HG02884 (cell line): ENCODE measurements around the gene ZDHHC14.
"Not testable (repeated sequence)": the region's sequence is repeated elsewhere in the genome, so short reads cannot be mapped to it uniquely, and the experiment has no call there.

Experiments
- ATAC-seq: cut with Tn5 transposase; IDR thresholded peaks from one replicate; pipeline ENCODE4 v1.9.1; 2021; ENCODE audit warnings: mild to moderate bottlenecking, moderate library complexity; ENCODE audit not compliant: unreplicated experiment

The ZDHHC14 gene

DNA sequence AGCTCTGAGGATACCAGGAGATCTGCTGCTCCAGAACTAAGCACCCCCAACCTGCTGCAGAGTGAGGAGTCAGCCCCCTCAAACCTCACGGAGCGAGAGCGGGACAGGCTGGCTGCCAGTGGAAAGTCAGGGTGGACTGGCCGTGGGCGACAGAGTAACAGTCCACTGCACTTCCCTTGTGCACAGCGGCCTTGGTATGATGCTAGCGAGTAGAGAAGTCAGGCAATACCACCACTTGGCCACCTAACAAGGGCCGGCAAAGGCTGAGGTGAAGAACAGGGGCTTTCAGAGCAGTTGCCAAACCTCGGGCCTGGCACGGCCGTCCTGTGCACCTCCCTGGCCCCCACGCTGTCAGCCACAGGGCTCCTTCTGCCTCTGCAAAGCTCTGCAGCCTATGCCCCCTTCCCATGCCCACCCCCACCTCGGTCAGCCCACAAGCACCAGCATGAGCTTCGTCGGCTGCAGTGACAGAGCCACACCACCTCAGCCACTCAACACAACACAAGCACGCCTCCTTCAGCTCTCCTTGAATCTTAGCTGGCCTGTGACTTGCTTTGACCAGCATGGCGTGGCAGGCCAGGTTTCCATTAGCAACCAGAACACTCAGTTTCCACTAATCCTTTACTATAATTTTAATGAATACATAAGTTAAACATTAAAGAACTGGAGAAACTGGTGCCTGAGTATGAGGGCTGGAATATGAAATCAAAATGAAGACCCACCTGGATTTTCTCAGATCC, 314.5 kb downstream of the ZDHHC14 start:
- ATAC-seq: no peak

DNA sequence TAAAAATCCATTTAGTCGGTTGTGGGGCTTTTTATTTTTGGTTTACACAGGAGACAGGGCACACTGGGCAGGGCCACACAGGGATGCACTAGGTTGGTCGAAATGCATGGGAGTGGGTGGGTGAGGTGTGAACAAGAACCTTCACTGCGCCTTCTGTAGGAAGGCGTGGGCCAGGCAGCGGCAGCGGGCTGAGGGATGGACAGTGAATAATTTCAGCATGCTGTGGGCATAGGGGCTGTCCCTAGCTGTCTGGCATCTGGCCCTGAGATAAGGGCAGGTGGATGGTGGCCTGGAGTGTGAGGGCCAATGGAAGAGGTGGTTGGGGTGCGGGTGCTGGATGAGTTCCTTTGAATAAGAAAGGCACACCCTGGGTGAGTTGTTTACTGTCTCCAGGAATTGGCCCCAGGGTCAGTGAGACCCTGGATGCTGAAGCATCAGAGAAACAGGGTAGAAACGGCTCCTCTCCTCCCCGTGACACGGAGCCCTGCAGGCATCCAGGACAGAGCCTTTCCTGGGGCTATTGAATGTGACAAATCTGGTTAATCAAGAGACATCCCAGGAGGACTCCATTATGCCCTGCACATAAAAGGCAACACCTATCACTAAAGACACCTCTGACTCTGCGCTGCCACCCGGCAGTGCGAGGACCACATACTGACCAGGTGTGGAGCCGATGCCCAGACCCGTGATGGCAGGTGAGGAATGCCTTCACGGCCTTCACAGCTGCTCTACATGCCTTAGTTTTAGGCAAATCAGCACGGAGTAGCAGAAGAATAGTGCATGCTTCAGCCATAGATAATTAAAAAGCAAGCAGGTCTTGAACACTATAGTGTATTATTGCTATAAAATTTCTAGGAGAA, 319.0 kb downstream of the ZDHHC14 start:
- no peak for ATAC-seq

DNA sequence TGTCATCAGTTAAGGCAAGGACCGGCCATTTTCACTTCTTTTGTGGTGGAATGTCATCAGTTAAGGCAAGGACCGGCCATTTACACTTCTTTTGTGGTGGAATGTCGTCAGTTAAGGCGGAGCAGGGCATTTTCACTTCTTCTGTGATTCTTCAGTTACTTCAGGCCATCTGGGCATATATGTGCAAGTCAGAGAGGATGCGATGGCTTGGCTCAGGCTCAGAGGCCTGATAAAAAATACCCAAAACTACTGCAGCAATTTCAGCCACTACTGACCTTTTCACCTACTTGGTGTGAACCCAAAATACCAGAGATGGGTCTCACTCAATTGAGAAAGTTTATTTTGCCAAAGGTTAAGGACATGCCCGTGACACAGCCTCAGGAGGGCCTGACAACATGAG, 325.4 kb downstream of the ZDHHC14 start:
- not testable (repeated sequence) for ATAC-seq

DNA sequence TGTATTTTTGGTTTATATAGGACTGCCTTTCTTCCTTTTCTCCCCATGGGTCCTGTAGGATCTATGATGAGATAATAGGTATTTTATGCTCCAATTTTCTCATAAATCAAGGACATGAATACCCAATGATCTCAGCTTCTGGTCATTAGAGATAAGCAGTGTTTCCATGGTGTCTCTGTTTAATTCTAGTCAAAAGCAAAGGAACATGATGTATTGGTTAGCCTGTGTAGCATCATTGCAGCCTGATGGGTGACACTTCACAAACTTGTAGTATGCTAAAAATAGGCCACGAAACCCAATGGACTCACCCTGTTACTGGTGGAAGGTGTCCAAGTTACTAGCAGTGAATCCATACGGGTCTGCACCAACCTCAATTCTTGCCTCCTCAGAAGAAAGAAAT, 325.9 kb downstream of the ZDHHC14 start:
- no peak for ATAC-seq

DNA sequence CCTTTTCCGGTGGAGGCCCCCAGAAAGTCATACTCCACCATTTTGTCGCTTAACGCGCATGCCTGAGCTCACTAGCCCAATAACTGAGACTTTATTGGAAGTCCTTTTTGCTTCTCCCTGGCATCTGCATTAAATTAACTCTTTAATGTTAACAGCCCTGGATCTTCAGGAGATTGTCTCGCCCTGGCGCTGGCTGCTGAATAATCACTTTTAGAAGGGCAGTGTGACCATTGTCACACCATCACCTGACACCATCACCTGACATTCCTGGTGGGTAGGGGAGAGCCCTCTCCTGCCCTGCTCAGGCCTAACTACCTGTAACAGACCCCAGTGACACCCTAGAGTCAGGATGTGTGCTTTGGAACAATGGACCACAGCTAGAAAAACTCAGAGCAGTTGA, 326.6 kb downstream of the ZDHHC14 start:
- ATAC-seq: no peak

DNA sequence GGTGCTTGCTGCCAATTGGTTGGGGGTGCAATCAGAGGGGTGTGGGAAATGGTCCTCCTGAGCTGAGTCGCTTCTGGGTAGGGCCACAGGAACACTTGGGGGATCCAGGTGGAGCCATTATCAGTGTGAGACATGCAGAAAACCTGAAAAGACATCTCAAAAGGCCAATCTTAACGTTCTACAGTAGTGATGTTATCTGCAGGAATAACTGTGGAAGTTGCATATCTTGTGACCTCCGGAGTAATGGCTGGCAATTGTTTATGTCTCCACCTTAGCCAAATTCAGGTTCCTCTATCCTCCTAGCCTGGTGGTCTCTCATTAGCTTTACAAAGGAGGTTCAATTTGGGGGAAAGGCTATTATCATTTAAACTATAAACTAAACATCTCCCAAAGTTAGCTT, 327.2 kb downstream of the ZDHHC14 start:
- no peak for ATAC-seq

DNA sequence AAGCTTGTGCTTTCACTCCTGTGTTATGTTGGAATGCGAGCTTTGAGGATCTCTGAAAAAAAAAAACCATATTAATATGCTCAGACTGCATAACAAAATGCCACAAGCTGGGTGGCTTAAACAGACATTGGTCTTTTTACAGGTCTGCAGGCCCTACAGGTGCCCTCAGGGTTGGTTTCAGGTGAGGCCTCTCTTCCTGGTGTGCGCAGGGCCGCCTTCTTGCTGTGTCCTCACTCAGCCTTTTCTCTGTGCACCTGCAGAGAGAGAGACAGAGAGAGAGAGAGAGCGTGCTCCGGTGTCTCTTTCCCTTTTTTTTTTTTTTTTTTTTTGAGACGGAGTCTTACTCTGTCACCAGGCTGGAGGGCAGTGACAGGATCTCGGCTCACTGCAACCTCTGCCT, 327.9 kb downstream of the ZDHHC14 start:
- ATAC-seq: no peak

DNA sequence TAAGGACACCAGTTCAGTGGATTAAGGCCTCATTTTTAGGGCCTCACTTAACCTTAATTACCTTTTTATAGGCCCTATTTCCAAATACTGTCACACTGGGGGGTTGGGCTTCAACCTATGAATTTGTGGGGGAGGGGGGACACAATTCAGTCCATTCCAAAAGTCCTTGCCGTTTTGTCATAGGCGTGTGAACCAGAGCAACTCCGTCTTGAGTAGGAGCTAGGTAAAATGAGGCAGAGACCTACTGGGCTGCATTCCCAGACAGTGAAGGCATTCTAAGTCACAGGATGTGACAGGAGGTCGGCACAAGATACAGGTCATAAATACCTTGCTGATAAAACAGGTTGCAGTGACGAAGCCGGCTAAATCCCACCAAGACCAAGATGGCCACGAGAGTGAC, 328.6 kb downstream of the ZDHHC14 start:
- ATAC-seq: no peak

DNA sequence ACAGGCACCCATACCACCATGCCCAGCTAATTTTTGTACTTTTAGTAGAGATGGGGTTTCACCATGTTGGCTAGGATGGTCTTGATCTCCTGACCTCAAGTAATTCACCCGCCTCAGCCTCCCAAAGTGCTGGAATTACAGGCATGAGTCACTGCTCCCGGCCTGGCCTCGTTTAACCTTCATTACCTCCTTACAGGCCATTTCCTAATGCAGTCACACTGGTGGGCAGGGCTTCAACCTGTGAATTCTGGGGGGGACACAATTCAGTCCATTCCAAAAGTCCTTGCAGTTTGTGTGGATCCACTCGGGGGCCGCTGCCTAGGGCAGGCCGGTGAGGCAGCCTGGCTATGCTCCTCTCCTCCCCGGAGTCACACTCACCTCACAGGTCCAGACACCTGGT, 329.6 kb downstream of the ZDHHC14 start:
- ATAC-seq: no peak

DNA sequence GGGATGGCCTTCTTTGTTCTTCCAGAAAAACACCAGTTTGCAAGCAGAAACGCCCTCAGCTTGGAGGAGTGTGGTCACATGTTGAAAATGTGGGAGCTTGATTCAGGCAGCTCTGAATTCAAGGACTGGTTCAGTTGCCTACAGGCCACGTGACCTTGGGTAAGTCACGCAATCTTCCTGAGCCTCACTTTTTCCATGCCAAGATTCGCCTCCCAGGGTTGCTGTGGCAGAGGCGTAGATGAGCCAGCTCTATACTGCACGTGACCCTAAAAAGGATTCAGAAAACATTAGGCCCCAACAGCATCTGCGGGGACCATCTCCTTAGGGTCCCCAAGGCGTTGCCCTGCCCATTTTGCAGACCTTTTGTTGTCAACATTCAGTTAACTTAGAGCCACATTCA, 330.1 kb downstream of the ZDHHC14 start:
- no peak for ATAC-seq

DNA sequence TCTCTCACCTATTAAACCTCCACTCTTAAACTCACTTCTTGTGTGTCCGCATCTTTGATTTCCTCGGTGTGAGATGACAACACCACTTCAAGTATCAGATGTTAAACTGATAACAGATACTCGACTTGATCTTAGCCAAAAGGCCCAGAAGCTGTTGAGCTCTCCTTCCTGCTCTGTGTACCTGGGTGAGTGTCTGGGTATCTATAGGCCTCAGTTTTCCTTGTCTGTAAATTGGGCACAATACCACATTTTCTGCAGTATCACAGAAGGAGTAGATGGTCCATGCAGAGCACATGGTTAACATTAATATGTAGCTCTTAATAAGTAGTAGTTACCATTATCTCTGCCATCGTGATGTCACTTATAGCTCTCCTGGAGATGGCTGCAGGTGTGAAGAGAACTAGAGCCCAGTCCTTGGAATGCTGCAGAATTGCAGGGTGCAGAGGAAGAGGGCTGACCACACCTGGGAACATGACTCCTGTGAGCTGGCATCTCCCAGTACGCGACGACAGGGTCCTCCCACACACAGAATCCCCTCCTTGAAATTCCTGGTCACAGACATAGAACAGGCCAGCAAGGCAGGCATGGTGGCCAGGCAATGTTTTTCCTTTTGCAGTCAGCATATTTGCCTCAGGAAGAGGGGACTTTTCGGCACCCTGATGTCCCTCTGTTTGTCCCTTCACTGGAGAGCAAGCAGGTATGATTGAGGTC, 331.8 kb downstream of the ZDHHC14 start:
- no peak for ATAC-seq

DNA sequence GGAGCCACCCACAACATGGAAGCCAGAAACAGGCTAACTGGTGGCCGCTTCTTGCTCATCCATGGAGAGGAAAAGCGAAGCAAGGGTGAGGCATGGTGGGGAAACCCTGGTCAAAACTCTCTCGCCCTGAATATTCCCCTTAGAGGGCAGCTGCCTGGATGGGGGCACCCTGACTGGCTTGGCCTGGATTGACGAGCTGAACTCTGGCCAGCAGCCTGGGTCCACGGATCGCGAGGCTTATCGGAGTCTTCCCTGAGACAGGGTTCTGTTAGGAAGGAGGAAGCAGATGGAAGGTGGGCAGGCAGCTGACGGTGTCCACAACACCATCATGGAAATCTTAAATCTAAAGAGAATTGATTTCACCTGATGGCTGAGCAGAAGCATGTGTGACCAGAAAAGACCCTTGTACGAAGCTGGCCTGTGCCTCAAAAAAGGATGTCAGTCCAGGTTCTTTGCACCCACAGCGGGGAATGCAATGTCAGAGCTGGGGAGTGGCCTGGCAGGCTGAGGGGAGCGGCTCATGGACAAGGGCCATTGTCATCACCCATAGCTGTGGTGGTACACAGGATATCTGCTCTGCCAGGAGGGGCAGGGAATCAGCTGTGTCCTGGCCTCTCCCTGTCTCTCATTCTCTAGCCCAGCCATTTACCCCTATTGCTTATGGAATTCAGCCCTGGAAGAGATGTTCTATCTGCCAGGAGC, 332.6 kb downstream of the ZDHHC14 start:
- no peak for ATAC-seq

DNA sequence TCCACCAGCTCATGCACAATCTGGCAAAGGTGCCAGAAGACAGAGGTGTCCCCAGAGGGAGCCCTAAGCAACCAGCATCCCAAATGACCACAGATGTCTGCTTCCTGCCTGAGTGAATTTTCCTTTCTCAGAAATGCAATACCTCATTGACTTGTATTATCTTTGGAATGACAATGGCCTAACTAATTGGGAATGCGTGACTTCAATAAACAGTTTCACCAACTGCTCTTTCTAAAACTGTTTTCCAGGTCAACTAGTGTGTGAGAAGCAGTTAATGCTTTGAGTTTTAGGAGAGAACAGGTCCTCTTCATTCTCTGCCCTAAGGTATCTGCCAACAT, 333.1 kb downstream of the ZDHHC14 start:
- no peak for ATAC-seq

DNA sequence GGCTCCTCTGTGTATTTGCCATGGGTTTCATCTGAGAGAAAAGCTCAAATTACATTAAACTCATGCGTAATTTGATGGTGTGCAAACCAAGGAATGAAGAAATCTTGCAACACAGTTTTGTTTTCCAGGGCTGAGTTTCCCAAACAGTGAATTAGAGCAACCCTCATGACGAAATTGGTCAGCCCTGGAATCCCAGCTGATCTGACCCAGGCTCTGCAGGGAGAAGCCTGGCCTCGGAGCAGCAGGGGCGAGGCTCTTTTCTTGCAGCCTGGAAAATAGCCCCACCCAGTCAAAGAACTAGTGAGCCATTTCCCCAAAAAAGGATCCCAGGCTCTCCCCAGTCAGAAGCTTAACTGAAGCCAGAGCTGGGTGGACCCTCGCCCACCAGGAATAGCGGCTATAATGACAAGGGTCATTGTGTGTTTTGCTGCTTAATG, 334.8 kb downstream of the ZDHHC14 start:
- no peak for ATAC-seq

DNA sequence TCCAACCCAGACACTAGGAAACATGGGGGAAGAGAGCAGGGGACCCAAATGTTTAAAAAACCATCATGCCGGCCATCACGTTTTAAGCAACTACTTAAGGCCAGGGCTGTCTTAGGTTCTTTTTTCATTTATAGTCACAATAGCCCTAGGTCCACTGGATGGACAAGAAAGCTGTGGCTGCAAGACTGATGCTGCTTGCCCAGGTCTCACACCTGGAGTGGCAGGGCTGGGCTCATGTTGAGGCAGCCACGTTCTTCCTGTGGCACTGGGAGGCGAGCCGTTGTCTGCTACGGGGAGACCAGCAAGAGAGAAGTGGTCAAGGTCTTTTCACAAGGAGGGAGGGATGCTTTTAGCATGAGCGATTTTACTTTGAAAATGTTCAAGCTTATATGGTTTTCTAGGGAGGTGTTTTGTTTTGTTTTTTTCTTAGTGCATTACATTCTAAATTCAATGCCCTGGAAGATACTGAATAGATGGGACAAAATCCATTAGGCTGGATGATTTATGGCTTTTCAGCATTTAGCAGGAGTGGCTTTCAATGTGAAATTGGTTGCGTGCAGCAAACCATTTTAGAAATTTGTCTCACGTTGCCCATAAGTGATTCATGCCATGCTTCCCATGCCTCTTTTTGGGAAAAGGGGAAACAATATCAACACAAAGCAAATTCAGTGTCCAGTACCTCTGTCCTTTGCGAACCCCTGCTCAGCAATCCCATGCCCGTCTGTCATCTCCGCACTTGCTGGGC, 335.4 kb downstream of the ZDHHC14 start:
- no peak for ATAC-seq

DNA sequence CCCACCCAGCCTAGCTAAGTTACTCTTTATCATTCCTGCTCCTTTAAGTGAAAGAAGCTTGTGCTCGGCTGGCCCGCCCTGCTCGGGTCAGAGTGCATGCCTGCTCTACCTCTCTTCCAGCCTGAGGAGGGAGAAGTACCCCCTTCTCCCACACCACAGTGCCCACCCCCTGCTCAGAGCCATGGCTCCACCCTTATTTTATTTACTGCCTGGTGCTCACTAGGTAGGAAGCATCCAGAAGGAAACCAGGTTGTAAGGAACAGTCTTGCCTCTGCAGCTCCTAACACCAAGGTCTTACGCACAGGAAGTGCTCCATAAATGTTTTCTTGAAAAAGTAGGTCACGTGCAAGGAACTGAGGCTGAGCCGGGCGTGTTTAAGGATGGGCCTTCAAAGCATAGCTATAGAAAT, 336.4 kb downstream of the ZDHHC14 start:
- ATAC-seq: no peak

DNA sequence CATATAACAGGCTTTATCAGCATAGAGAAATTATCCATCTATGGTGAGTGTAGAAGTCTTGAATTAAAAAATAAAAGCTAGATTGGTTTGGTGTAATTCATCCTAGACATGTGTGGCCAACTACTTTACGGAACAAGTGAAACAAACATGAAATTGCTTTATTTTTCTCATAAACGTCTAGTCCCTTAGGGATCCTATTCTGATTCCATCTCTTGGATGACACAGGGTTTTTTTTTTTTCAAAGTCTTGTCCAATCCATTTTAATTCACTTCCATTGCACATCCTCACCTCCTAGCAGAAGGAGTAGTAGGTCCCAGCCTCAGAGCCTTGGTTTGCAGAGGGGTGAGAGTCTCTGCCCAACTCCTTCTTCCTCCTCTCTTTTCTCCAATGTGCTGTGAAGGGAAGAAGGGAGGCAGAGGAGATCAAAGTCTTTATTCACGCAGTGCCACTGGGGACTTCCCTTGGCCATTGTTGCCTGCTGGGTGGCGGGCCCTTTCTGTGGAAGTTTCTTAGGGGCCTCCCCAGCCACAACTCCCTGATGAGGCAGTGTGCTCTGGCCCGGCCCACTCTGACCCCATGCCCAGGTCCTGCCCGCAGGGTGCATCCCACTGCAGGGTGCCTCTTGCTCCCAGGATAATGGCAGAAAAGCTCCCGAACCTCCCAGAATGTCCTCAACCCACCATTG, 337.7 kb downstream of the ZDHHC14 start:
- no peak for ATAC-seq

DNA sequence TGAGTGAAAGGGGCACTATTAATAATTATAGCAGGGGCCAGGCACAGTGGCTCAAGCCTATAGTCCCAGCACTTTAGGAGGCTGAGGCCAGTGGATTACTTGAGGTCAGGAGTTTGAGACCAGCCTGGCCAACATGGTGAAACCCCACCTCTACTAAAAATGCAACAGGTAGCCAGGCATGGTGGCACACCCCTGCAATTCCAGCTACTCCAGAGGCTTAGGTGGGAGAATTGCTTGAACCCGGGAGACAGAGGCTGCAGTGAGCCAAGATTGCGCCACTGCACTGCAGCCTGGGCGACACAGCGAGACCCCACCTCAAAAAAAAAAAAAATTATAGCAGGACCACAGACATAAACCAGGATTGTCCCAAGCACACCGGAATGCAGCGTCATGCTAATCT, 340.0 kb downstream of the ZDHHC14 start:
- not testable (repeated sequence) for ATAC-seq

DNA sequence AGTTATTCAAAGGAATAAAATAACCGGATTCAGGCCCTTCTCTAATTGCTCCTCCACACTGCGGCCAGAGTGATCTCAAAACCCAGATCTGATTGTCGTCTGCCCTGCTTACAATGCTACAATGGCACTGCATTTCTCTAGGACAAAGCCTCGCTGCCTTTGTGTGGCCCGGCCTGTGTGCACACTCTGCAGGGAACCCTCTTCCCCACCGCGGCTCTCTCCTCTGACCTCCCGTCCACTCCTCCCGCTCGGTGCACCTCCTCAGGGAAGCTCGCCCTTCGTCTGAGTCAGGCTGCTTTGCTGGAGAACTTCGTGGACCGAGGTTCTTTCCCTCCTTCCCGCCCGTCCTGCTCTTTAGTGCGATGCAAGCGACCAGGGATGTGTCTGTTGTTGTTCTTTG, 340.4 kb downstream of the ZDHHC14 start:
- ATAC-seq: no peak

DNA sequence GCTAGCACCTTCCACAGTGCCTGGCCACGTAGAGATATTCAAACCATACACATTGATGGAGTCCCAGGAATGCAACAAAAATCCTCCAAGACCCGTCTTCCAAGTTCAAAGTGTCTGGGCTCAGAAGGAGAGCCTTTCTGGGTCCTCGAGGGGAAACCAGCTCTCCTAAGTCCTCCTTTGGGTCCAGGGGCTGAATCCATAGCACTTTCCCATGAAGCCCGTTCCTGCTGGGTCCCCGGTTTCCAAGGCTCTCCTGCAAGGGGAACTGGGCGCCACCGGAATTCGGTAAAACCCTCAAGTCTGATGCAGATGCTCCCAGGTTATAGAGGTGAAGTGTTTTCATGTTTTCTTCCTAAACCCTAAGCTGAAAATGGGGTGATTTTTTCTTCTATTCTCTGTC, 340.8 kb downstream of the ZDHHC14 start:
- ATAC-seq: no peak
